CD4-positive, alpha-beta T cell treated with Interferon gamma for 1 hour (primary cell): ENCODE data around the gene MYH11.
"Not testable (repeated sequence)": the region's sequence is repeated elsewhere in the genome, so short reads cannot be mapped to it uniquely, and the experiment has no call there.

Experiments used
- DNase-seq: peaks from one replicate; pipeline ENCODE4 v3.0.0-alpha.2; 2020

The MYH11 gene

DNA sequence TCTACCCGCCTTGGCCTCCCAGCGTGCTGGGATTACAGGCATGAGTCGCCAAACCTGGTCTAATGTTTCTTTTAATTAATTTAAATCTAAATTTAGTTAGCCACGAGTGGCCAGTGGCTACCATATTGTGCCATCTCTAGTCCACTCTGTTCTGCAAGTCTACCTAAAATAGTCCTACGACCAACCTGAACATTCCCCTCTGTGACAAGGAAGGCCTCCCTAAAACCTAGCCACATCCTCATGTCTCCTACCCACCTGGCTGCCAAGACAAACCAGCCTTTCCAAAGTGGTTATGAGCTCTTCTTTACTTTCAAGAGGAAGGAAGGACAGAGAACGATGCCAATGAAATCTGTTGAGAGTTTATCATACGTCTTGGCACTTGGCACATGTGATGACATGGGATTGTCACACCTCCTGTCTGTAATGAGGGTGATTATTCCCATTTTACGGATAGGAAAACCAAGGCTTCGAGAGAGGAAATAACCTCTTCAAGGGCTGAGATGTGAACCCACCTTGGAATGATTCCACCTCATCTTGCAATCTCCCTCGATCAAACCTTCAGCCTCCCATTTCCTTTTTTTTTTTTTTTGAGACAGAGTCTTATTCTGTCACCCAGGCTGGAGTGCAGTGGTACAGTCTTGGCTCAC, 19.7 kb downstream of the MYH11 start:
- DNase-seq: no peak

DNA sequence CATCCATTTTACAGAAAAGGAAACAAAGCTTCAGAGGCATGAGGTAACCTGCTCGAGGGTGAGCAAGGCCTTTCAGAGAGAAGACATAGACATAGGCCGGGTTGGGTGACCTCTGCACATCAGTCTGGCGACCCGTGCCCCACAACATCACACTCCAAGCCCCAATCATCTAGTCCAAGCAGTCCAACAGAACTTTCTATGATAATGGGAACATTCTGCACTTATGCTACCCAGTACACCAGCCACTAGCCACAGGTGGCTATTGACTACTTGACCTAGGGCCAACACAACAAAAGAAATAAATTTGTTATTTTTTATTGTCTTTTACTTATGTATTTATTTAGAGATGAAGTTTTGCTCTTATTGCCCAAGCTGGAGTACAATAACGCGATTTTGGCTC, 20.8 kb downstream of the MYH11 start:
- no peak for DNase-seq

DNA sequence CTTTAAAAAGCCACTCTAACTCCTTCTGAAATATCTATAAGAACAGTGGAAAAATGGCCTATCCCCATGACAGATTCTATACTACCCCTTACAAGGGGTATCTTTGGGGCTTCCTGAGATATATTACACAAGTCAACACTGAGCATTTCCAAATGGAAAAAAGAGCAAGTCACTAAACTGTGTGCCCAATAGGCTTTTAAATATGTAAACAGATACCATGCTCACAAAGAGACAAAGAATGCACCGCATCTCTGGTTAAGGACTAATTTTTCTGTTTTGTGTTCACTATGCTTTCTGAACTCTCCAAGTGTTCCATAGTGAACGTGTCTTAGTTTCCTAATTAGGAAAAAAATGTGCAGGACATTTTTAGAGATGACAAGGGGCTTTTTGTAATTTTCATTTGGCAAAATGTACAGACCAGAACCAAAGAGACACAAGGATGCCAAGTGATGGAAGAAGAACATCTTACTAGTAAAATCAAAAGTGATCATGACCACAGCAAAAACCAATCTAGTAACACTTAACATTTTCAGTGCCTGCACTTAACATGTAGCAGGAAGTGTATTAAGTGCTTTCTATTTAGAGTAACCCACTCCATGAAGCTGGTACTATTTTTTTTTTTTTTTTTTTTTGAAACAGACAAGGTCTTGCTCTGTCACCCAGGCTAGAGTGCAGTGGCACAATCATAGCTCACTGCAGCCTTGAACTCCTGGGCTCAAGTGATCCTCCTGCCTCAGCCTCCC, 21.5 kb downstream of the MYH11 start:
- no peak for DNase-seq

DNA sequence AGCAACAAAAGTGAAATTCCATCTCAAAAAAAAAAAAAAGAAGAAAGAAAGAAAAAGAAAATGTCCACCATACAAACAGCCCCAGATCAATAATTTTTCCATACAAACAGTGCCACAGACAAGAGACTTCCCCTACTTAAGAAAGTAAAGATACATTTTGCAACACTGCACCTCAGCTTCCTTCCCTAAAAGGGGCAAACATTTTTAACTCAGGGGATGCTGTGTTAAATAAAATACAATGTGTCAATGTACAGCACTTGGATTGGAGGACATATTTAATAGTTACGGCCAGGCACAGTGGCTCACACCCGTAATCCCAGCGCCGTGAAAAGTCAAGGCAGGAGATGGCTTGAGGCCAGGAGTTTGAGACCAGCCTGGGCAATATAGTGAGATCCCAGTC, 22.3 kb downstream of the MYH11 start:
- no peak for DNase-seq

DNA sequence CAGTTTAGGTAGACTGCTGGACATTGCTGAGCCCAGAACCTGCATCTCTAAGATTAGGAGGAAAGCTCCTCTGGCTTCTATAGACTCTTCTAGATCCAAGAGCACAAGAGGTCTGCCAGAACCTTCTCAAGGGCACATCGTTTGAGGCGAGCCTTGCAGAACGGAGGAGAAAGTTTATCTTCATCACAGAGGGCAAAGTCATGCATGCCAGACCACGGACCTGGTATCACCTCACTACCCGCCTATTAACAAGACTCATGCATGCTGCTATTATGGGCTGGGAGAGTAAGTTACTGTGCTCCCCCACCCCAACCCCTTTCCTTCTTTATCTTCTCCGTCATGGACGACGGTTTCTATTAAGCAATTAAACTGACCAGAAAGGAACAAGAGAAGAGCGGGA, 23.3 kb downstream of the MYH11 start:
- no peak for DNase-seq

DNA sequence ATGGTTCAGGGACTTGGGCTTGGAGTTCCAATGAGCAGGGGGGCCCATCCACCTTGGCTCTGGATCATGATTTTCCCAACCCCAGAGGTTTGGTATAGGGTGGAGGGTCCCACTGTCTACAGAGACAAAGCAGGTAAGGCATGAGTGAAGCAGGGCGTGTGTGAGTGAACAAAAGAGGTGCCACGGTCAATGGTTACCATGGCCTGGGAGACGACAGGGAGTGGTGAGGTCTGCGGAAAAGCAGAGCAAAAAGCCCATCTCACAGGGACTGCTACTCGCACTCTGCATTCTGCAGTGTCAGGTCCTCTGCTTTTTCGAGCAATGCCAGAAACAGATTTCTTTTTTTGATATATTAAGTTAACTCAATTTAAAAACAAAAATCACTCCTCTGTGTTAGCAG, 24.6 kb downstream of the MYH11 start:
- DNase-seq: no peak

DNA sequence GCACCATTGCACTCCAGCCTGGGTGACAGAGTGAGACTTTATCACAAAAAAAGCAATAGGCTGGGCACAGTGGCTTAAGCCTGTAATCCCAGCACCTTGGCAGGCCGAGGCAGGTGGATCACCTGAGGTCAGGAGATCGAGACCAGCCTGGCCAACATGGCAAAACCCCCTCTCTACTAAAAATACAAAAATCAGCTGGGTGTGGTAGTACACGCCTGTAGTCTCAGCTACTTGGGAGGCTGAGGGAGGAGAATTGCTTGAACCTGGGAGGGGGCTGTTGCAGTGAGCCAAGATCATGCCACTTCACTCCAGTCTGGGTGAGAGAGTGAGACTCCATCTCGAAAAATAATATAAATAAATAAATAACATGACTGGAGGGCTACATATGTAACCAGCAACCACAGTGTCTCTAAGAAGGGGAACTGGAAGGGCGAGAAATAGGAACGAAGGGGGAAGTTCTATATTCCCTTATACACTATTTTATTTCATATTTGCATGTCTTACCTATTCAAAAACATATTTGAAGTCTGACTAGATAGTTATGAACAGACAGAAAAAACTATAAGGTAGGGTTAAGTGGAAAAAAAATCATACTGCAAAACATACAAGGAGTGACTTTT, 25.9 kb downstream of the MYH11 start:
- no peak for DNase-seq

DNA sequence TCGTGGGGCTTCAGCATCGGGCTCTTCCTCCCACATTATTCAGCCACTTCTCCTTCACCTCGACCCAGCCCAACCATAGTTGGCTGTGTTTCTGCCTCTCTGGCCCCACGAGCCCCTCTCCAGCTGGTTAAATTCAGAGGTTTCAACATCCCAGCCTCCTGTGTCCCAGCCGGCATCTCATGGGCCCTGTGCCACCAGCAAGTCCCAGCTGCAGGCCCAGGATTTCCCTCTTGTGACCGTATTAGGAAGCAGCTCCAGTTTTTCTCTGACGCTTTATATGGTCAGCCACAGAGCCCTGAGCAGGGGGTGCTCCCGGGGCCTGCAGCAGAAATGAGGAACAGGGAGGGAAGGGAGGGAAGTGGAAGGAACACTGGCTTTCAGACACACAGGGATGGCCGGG, 27.4 kb downstream of the MYH11 start:
- DNase-seq: no peak

DNA sequence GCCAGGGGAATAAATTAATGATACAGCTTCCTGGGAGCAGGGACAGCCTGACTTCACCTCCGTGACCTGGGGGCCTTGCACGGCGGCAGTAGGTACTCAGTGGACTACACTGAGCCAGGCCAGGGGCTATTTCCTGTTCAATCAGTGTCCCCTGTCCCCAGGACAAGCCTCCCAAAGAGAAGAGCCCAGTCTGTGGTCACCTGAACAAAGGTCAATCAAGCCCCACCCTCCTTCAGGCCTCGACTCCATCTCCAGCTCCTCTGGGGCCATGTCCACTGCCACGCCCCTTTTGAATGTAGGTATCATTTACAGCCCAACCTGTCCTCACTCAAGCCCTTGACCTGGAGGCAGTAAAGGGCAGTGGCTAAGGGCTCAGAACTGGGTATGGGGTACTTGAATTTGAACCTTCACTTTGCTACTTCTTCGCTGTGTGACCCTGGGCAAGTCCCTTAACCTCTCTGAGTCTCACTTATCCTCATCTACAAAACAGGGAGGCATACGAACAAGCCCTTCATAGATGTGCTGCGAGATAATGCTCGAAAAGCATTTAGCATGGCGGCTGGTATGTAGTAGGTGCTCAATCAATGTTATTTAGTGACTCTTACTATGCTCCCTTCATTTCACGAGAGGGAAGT, 29.0 kb downstream of the MYH11 start:
- no peak for DNase-seq

DNA sequence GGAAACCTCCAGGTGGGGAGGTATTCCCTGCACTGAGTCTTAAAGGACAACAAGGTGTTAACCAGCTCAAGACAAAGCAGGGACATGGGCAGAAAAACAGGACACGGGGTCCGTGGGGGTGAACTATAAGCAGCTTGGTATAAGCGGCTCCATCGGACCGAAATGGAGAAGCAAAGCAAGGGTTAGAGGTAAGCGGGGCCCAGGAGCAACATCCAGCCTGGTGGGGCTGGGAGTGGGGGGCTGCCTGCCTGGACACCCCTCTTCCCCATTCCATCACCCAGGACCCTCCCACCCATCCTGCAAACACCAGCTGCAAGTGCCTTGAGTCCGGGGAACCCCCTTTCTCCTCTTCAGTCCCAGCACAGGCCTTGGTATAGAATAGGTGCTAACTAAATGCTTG, 29.5 kb downstream of the MYH11 start:
- no peak for DNase-seq

DNA sequence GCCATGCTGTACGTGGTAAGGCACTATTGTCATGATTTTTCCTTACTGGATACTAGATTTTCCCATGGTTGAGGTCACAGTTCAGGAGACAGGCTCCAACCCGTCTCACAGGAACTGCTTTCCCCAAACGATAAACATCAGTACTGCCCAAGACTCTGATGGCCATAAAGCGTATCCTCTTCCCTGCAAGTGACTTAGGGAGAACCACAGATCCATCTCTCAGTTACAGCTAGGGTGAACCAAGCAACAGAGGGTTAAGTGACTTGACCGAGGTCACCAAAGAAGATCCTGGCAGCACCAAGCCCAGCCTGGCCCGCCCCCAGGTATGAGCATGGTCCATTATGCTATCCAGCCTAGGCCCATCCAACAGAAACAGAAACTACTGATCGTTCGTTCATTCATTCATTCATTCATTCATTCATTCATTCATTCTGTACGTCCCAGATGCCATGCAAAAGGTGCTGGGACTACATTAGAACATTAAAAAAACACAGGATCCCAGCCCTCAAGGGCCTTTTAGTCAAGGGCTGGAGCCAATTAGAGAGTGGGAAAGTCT, 31.0 kb downstream of the MYH11 start:
- DNase-seq: no peak

DNA sequence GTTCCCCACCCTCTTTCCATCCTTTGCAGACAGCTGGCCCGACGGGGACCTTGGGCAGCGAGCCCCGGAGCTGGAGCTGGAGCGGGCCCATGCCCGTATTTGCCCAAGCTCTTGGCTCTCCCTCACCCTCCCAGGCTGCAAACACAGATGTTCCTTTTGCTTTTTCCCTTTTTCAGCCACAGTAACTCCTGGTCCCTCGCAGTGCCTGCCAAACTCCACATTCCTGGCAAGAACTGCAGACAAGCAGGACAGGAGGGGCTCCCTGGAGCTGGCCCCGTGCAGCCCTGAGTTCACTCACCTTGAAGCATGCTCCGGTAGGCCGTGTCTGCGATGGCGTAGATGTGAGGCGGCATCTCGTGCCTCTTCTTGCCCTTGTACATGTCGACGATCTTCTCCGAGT, 33.9 kb downstream of the MYH11 start:
- DNase-seq: no peak

DNA sequence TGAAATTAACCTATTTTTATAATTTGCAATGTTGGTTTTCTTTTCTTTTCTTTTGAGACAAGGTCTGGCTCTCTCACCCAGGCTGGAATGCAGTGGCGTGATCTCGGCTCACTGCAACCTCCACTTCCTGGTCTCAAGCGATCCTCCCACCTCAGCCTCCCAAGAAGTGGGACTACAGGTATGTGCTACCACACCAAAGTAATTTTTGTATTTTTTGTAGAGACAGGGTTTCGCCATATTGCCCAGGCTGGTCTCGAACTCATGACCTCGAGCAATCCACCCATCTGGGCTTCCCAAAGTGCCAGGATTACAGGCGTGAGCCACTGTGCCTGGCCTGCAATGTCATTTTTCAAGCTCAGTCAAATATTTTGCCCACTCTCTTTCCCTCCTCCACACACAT, 36.0 kb downstream of the MYH11 start:
- no peak for DNase-seq

DNA sequence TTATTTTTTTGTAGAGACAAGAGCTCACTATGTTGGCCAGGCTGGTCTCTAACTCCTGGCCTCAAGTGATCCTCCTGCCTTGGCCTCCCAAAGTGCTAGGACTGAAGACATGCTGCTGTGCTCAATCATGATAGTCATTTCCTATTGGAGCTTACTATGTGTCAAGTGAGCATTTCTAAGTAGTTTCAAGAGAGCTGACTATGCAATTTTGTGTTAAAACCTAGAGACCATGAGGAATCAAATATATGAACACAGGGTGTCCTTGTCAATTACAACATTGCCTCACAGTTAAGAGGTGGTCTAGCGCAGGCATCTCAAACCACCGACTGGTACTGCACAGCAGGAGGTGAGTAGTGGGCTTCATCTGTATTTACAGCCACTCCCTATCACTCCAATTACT, 37.8 kb downstream of the MYH11 start:
- DNase-seq: no peak

DNA sequence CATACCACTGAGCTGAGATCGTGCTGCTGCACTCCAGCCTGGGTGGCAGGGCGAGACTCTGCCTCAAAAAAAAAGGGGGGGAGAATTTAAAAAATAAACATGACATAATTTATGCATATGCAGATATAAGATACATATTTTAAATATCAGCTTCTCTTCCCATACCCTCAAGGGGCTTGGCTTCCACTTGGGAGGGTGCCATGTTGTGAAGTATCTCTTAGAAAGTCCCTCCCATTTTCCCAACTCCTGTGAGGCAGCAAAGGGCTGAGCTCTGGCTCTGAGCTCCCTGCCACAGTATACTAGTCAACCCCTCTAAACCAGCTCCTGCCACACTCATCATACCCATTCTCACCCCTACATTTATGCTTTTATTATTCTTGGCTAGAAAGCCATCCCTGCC, 39.4 kb downstream of the MYH11 start:
- DNase-seq: no peak

DNA sequence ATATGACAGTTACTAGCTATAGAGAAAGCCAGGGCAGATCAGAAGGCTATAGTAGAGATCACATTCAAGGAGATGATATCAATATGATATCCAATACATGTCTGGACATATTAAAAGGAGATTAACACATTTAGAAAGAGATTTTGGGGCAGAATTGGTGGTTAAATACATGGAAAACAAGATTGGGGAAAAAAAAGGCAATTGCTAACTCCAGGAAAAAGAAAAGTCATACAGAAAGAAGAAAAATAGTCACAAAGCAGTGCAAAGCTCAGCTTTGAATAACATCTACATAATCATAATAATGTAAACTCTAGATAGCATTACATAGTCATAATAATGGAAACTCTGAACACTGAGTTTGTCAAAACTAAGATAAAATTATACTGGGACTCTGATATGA, 40.6 kb downstream of the MYH11 start:
- no peak for DNase-seq

DNA sequence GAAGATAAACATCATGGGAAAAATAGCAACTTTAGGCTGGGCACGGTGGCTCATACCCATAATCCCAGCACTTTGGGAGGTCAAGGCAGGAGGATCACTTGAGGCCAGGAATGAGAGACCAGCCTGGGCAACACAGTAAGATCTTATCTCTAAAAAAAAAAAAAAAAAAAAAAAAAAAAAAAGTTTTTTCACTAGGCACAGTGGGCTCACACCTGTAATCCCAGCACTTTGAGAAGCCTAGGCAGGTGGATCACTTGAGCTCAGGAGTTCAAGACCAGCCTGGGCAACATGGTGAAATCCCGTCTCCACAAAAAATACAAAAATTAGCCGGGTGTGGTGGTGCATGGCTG, 44.5 kb downstream of the MYH11 start:
- not testable (repeated sequence) for DNase-seq

DNA sequence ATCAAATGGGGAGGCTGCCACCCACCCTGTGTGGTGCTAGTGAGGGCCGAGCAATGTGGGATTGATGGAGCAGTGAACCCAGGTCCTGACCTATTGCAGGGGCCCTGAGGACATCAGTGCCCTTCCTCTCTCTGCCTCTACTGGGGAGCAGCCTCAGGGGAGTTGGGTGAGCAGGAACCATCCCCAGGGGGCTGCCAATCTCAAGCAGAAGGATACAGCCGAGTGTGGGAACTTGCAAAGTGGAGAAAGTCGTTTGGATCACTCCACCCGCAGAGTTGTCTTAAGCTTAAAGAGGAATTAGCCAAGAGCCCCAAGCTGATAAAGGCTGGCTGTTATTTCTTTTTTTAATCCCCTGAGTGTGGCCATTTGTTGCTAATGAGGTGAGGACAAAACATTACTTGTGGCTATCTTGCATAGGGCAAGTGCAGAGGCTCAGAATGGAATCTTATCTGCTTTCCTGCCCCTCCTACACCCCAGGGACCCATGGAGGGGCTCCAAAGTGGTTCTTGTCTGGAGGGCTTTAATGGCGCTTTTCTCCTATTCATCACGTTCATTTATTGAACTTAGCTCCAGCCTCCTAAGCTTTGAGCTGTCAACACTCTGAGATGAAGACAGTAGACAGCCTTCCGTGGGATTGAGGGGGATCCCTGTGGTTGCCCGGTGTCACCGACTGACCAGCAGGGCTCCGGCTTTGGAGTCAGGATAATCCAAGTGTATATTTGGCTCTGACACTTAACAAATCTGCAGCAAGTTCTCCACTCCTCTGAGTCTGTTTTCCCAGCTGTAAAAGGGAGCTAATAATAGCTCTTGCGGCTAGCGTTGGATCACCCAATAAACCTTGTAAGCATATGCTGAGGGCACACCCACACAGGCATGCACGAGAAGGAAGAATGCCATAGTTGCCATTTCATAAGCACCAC, 45.1 kb downstream of the MYH11 start:
- DNase-seq: no peak

DNA sequence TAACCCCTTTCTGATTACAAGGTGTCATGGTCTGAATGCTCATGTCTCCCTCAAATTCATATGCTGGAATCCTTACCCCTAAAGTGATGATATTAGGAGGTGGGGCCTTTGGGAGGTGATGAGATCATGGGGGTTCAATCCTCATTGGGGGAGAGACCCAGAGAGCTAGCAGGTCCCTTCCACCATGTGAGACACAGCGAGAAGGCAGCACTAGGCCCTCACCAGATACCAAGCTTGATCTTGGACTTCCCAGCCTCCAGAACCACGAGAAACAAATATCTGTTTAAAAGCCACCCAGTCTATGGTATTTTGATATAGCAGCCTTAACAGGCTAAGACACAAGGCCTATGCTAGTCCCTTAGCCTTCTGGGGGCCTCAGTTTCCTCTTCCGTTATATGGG, 45.9 kb downstream of the MYH11 start:
- DNase-seq: no peak

DNA sequence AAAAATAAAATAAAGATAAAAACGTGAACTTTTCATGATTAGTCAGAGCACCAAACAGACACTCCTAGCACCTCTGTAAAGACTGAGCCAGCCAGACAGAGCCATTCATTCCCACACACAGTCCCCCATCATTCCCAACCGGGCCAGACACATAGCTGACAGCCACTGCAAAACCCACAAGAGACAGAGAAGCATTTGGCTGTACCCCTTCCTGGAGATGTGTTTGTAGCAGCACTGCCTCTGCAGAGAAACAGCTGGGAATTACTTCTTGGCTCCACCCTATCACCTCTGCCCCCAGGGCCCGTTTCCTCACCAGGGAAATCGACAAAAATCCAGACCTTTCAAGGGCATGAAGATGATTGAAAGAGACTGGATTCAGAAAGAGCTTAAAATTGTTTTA, 46.4 kb downstream of the MYH11 start:
- no peak for DNase-seq

DNA sequence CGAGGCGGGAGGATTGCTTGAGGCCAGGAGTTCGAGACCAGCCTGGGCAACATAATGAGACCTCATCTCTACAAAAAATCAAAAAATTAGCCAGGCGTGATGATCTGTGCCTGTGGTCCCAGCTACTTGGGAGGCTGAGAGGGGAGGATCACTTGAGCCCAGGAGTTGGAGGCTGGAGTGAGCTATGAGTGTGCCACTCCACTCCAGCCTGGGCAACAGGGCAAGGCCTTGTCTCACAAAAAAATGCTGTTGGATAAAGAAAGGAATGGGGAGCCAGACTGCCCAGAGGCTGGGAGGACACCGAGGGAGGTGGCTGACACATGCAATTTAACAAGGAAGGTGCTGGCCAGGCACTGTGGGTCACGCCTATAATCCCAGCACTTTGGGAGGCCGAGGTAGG, 47.5 kb downstream of the MYH11 start:
- DNase-seq: not testable (repeated sequence)

DNA sequence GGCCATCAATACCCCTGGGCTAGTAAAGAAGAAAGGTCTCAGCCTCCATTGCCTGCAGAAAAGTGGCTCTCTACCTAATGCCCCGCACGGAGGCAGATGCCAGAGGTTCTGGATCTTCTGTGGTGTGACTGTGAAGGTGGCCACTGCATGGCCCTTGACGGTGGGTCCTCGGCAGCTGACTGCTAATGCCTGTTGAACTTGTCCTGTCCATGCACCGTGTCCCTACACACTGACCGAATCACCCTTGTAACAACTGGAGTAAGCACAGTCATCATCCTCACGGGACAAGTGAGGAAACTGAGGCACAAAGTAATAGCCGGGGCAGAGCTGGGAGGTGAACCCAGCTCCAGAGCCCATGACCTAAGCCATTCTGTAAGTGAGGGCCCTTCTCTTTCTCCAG, 48.8 kb downstream of the MYH11 start:
- DNase-seq: no peak

DNA sequence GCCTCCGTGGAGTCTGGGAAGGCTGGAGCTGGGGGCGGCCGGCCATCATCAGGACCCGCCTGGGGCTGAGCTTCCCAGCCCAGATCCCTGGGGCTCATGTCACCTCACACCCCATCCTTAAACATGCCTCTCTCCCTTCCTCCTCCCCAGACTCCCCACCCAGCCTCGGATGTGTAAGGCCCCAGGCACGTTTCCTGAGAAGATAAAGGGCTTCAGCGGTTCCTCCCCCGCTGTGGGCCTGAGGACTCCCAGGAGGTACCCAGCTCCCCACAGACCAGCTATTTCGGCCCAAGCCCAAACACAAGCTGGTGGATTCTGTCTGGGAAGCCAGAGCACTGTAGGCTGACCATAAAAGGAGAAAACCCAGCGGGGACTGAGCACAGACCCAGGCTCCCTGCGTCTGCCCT, 49.2 kb downstream of the MYH11 start:
- DNase-seq: no peak
